ENCODE measurements around the gene ST6GALNAC1.

- no peak for TF ChIP-seq POLR2A (IDR thresholded peaks at IDR 0.05; ENCODE audit: insufficient read depth in 1 of 2, low read depth in 2 of 2, low read length in 2 of 2)
- TF ChIP-seq ZNF280D (CRISPR knock-in tag; IDR thresholded peaks at IDR 0.05) = no peak
- TF ChIP-seq, protein P1, sequence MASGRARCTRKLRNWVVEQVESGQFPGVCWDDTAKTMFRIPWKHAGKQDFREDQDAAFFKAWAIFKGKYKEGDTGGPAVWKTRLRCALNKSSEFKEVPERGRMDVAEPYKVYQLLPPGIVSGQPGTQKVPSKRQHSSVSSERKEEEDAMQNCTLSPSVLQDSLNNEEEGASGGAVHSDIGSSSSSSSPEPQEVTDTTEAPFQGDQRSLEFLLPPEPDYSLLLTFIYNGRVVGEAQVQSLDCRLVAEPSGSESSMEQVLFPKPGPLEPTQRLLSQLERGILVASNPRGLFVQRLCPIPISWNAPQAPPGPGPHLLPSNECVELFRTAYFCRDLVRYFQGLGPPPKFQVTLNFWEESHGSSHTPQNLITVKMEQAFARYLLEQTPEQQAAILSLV (CRISPR knock-in tag; IDR thresholded peaks at IDR 0.05; ENCODE audit: borderline replicate concordance) = no peak
- TF ChIP-seq ZFYVE20 (CRISPR knock-in tag; IDR thresholded peaks at IDR 0.05; ENCODE audit: borderline replicate concordance, low read depth) = no peak
- TF ChIP-seq CHD2 (IDR thresholded peaks at IDR 0.05; ENCODE audit: low read depth, low read length) = no peak
These were observed 50.2 kb downstream of the ST6GALNAC1 start for GRCh38 chr17:76593384-76593826.

All from HepG2 (cell line).